ENCODE measurements around the gene ZNF22.

Gene ZNF22

DNA sequence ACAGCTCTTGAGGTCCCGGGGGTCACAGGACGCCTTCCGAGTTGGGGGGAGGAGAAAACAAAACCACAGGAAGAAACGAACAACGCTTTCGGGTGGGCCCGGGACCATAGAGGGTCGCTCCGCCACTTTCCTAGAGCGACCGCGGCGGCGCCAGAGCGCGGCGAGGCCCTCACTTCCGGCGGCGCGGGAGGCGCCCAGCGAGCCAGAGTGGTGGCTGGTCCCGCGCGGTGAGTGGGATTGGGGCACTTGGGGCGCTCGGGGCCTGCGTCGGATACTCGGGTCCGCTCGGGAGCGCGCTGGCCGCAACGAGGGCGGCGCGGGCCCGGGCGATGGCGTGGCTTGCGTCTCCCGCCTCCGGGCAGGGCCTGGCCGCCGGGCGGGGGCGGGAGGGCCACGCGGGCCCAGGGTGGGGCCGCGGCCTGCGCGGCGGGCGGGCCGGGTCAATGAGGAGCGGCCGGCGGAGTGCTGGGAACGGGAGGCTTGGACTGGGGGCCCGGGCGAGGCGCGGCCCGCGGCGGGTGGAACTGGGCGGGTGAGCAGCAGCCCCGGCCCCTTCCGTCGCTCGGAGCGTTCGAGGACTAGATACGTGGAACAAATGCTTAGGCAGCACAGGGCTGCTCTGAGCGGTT is at the start of gene ZNF22:
TSS of gene ZNF22 (plus strand) at position 172 of the 629 bp plus-strand sequence. CDS start 2,446 bp downstream, outside the sequence.
- in situ Hi-C loops (cut with MboI; ENCODE audit: low sequenced_read_pairs) = no loop called here

DNA sequence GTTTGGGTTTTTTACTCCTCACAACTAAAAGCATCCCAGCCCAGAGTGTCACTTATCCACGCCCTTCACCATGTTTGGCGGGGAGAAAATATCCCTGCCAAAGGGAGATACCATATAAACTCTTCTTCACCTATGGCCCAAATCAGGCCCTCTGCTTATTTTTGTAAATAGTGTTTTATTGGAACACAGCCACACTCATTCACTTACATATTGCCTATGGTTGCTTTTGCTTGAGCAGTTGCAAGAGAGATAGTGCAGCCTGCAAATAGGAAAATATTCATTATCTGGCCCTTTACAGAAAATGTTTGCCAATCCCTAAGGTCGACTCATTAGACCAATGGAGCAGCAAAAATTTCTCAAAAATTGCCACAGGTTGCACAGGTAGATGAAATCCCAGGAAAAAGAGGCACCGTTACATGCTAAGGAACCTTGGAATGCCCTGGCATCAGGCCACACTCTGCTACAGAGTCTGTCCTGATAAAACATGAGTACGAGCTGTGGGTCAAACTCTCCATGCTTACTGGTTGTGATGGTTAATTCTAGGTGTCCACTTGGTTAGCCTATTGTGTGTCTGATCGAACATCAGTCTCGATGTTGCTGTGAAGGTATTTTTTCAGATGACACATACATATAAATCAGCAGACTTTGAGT is 49.0 kb upstream of the ZNF22 start:
- in situ Hi-C loops (cut with MboI; ENCODE audit: low sequenced_read_pairs) = loop anchor here (25.0 kb wide), 1 partner anchor 1539 kb away; the partner anchor contains the start of gene HNRNPF

- in situ Hi-C loops (cut with MboI; ENCODE audit: low sequenced_read_pairs) = loop anchor here (25.0 kb wide), 1 partner anchor 1541 kb away; the partner anchor contains the start of gene HNRNPF
Measured at GRCh38 chr10:44952779-44953231, 47.9 kb upstream of the ZNF22 start.

- in situ Hi-C loops (cut with MboI; ENCODE audit: low sequenced_read_pairs) = loop anchor here (25.0 kb wide), 1 partner anchor 1542 kb away; the partner anchor contains the start of gene HNRNPF
Measured at GRCh38 chr10:44954042-44954441, 46.7 kb upstream of the ZNF22 start.

DNA sequence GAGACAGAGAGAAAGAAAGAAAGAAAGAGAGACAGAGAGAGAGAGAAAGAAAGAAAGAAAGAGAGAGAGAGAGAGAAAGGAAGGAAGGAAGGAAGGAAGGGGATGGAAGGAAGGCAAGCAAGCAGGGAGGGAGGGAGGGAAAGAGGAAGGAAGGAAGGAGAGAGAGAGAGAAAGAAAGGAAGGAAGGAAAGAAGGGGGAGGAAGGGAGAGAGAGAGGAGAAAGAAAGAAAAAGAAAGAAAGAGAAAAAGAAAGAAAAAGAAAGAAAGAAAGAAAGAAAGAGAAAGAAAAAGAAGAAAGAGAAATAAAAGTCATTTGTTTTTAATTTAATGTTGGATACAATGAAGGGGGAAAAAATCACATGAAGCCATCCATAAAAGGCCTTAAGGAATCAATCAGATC is 45.8 kb upstream of the ZNF22 start:
- in situ Hi-C loops (cut with MboI; ENCODE audit: low sequenced_read_pairs) = loop anchor here (25.0 kb wide), 1 partner anchor 1543 kb away; the partner anchor contains the start of gene HNRNPF

- in situ Hi-C loops (cut with MboI; ENCODE audit: low sequenced_read_pairs) = loop anchor here (25.0 kb wide), 1 partner anchor 1543 kb away; the partner anchor contains the start of gene HNRNPF
Measured at GRCh38 chr10:44955413-44956070, 45.2 kb upstream of the ZNF22 start.

GRCh38 chr10:44956226-44956625 is 44.5 kb upstream of the ZNF22 start:
- in situ Hi-C loops (cut with MboI; ENCODE audit: low sequenced_read_pairs) = loop anchor here (25.0 kb wide), 1 partner anchor 1544 kb away; the partner anchor contains the start of gene HNRNPF

DNA sequence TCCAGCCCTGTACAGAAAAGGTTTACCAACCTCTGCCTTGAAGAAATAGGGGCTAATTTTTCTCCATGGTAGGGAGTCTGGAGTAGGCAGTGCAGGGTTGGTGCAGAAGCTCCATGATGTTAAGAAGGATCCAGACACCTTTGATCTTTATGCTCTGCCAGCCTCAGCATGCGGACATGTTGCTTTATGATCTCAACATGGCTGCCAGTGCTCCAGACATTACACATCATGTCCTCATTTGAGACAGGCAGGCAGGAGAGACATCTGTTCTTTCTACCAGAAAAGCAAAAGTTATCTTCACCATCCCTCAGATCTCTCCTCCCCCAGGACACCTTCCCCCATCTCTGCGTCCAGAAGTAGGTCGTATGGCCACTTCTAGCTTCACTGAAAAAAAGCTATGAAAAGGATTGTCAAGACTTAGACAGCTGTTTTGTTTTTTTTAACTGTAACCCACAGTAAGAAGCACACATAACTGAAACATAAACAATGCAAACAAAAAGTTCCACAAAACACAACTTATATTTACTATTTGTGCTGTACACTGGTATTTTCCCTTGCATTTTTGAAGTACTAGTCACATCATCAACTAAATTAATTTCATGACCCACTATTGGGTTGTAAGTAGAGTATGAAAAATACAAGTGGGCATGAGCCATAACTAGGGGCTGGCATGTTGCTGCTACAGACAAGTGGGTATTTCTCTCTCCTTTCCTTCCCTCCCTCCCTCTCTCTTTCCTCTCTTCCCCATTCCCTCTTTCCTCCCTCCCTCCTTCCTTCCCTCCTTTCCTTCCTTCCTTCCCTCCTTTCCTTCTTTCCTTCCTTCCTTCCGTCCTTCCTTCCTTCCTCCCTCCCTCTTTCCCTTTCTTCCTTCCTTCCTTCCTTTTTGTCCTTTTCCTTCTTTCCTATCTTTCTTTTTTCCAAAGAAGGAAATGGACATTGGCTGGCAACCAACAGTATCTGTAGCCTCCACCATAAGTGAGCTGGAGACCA is 43.7 kb upstream of the ZNF22 start:
- in situ Hi-C loops (cut with MboI; ENCODE audit: low sequenced_read_pairs) = loop anchor here (25.0 kb wide), 1 partner anchor 1545 kb away; the partner anchor contains the start of gene HNRNPF

DNA sequence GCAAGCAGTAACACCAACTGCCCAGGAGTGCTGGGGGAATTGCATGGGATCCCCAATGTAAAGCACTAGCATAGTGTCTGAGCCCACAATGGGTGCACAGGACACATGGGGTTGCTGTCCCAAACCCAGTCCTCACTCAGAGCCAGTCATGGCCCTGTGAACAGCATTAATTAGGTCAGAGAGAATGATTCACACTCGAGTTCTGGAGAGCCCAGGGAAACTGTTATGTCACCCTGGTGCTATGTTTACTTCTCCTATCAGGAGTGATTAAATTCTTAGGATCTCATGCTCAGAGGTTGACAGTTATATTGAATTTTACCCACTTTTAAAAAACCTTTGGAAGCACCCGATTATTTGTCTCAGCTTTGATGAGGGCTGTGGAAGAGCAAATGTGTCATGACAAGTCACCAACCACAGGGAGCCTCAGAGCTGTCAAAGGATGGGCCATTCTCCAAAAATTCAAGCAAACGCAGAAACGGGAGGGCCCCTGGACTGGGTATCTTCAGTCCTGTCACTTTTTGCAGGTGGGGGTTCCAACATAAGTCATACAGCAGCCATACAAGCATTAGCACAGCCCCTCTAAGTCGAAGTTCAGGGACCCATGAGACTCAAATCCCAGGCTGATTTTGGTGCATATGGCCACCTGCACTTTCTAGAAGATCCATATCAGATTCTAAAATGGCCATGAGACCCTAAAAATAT is 42.4 kb upstream of the ZNF22 start:
- in situ Hi-C loops (cut with MboI; ENCODE audit: low sequenced_read_pairs) = loop anchor here (25.0 kb wide), 1 partner anchor 1546 kb away; the partner anchor contains the start of gene HNRNPF

DNA sequence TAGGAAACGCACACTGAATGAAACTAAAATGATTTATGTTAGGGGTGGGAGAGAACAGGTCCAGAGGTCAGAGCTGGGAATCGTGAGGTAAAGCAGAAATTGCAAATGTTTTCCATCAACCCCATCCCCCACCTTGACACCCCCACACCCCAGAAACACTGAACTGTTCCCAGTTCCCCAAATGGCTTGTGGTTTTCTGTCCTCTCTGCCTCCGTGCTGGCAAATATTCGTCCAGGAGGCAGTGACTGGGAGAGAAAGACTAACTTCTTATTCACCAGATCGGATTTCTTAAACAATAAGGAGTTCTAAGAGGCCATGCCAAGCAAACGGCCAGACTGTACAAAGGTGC is 41.9 kb upstream of the ZNF22 start:
- in situ Hi-C loops (cut with MboI; ENCODE audit: low sequenced_read_pairs) = loop anchor here (25.0 kb wide), 1 partner anchor 1547 kb away; the partner anchor contains the start of gene HNRNPF

- in situ Hi-C loops (cut with MboI; ENCODE audit: low sequenced_read_pairs) = loop anchor here (25.0 kb wide), 1 partner anchor 1547 kb away; the partner anchor contains the start of gene HNRNPF
Measured at GRCh38 chr10:44959247-44960087, 41.3 kb upstream of the ZNF22 start, which contains the start of gene RASSF4. Gene RASSF4, plus strand, starts transcription at chr10:44959802. Its CDS starts 10,401 bp downstream, at chr10:44970203.

DNA sequence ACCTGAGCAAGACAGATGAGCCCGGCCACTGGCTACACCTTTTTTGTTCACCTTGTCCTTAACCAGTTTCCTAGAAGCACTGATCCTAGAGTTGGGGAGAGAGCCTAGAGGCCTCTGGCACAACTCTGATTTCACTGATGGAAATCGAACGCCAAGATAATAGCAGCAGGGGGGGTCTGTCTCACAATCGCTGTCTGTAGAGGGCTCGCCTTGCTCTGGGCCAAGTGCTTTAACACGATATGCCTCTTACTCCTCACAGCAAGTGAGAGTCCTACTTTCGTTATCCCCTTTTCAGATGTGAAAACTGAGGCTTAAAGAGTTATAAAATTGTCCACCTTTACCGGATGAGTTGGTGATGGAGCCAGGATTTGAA is 40.6 kb upstream of the ZNF22 start:
- in situ Hi-C loops (cut with MboI; ENCODE audit: low sequenced_read_pairs) = loop anchor here (25.0 kb wide), 1 partner anchor 1548 kb away; the partner anchor contains the start of gene HNRNPF

DNA sequence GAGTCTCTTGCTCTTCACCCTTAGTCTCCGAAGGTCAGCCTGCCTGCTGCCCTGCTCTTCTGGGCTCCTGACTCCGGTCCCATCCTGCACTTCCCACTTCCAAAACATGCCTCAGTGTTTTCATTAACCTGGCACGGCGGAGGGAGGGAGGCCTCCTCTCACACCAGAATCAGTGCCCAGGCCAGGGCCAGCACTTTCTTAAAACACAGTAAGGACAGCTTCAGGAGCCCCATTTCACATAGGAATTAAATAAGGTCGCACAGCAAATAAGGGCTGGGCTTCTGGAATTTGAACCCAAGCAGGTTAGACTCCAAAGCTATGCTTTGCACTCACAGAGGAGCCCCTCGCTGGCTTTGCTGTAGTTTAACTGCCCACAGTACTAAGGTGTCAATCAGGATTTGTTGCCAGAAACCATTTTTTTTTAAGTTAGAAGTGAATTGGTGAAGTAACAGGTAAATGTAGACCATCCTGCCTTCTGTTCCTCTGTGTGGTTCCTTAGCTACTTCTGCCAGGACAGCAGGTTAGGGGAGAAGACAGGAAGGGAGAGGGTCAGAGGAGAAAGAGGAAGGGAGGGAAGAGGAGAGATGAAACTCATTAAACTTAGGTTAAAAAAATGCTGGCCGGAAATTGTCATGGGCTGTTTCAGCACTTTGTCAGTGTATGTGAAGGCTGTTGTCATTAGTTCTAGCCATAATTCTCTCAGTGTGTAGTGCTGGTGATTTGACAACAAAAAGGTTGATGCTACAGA is 40.1 kb upstream of the ZNF22 start:
- in situ Hi-C loops (cut with MboI; ENCODE audit: low sequenced_read_pairs) = loop anchor here (25.0 kb wide), 1 partner anchor 1548 kb away; the partner anchor contains the start of gene HNRNPF

GRCh38 chr10:44961230-44961571 is 39.5 kb upstream of the ZNF22 start:
- in situ Hi-C loops (cut with MboI; ENCODE audit: low sequenced_read_pairs) = loop anchor here (25.0 kb wide), 1 partner anchor 1549 kb away; the partner anchor contains the start of gene HNRNPF

GRCh38 chr10:44961931-44962750 is 38.6 kb upstream of the ZNF22 start:
- in situ Hi-C loops (cut with MboI; ENCODE audit: low sequenced_read_pairs) = loop anchor here (25.0 kb wide), 1 partner anchor 1550 kb away; the partner anchor contains the start of gene HNRNPF
